Measurements from ENCODE around the gene SLMAP. TPM values are rescaled to one million over a fixed set of nuclear protein-coding genes. Genes with fewer than 3 reads are reported as not detected.

The SLMAP gene
- total and polyA plus RNA-seq, 2 of the 4 experiments (the other 2 are of a cell fraction): 15.5 to 26.5 TPM

GRCh38 chr3:57738391-57738790 lies 17.7 kb upstream of the SLMAP start:
- Histone ChIP-seq H3K27ac (ENCODE audit: insufficient read depth, low read length) (no peak overlapping the region), H2AK5ac (ENCODE audit: low read depth, low read length) (no peak overlapping the region), H3K9me1 (ENCODE audit: insufficient read depth, low read length) (no peaks in the 10 kb centered on the region; the same call in 1 of the 2 replicates), H2BK15ac (ENCODE audit: low read depth, low read length) (no peak overlapping the region), H2AFZ (replicated peaks; ENCODE audit: low read length, poor library complexity) (no peak overlapping the region), H2AK9ac (replicated peaks; ENCODE audit: low read depth, low read length, poor library complexity) (no peak overlapping the region), H3K18ac (ENCODE audit: low read depth, low read length) (no peak overlapping the region), H3K27me3 (ENCODE audit: control insufficient read depth, insufficient read depth, low read length) (no peaks in the 10 kb centered on the region), H3K4me3 (ENCODE audit: insufficient read depth, low read depth, low read length) (no peak overlapping the region), H3K9me3 (ENCODE audit: control insufficient read depth, insufficient read depth, low read length) (no peaks in the 10 kb centered on the region), H3K36me3 (ENCODE audit: control insufficient read depth, insufficient read depth, low read length) (no peaks in the 10 kb centered on the region), H3K9ac (ENCODE audit: low read depth, low read length) (no peak overlapping the region), H3K14ac (replicated peaks; ENCODE audit: low read depth, low read length) (no peak overlapping the region), H4K91ac (ENCODE audit: insufficient read depth, low read depth, low read length) (no peak overlapping the region), H2BK20ac (ENCODE audit: low read depth, low read length) (no peak overlapping the region), H4K20me1 (ENCODE audit: insufficient read depth, low read length) (no peaks in the 10 kb centered on the region), H2BK120ac (ENCODE audit: low read depth, low read length) (no peak overlapping the region), H3K4ac (ENCODE audit: low read depth, low read length) (no peak overlapping the region), H3K23ac (ENCODE audit: low read depth, low read length) (no peak overlapping the region), H3K56ac (ENCODE audit: extremely low read depth, insufficient read depth, low read length) (no peak overlapping the region), H3K79me1 (ENCODE audit: low read depth in 1 of 2, low read length in 2 of 2) (no peaks in the 10 kb centered on the region), H3K4me1 (ENCODE audit: control insufficient read depth, insufficient read depth, low read length) (peaks cover 2% of the 10 kb centered on the region; the same call in 1 of the 2 replicates), H4K8ac (ENCODE audit: low read depth in 2 of 2, low read length in 2 of 2) (no peak overlapping the region), H2BK5ac (ENCODE audit: low read depth, low read length, poor library complexity, severe bottlenecking) (no peak overlapping the region), H3K4me2 (ENCODE audit: low read depth, low read length) (no peak overlapping the region; the same call in 1 of the 2 replicates), H4K5ac (ENCODE audit: low read depth, low read length) (no peak overlapping the region)
- dilution Hi-C loops (cut with HindIII; ENCODE audit: low sequenced_read_pairs, unreplicated experiment): no loop called here
- in situ Hi-C loops (cut with MboI; ENCODE audit: low sequenced_read_pairs): no loop called here
- TF ChIP-seq RCOR1 (IDR thresholded peaks at IDR 0.05; ENCODE audit: insufficient replicate concordance, low read length) (no peak), RAD21 (IDR thresholded peaks at IDR 0.05; ENCODE audit: low read length) (no peak), FOS (IDR thresholded peaks at IDR 0.05; ENCODE audit: low read depth, low read length) (no peak)
- intact Hi-C loops (cut with micrococcal nuclease): no loop called here
- ATAC-seq (ENCODE audit: low read depth) (no peak), DNase-seq (no peak)
- WGBS, 2 experiments (ENCODE audit: extremely low coverage in 2 of 2, insufficient read length in 1 of 2): 20% methylated on average over 3 of the region's 5 CpGs; no CpG with 5 or more reads in 1 of the 2 experiments
- POLR2A ChIA-PET (ENCODE audit: unreplicated experiment): no interaction called here
- CTCF ChIA-PET: interaction anchor here (1.0 kb wide), 1 partner anchor 9 kb away, joined by 3 read pairs; no protein-coding TSS in a partner anchor
- BruUV-seq (replicated peaks): no TSS peak
